ENCODE results near the gene CERS6. TPM values are rescaled to one million over a fixed set of nuclear protein-coding genes. Genes with fewer than 3 reads are reported as not detected.

Gene CERS6
- total and polyA plus RNA-seq, 2 experiments from 2014 or later: 7.4 to 35.0 TPM

- no peak for TF ChIP-seq ZNF462 (CRISPR knock-in tag; IDR thresholded peaks at IDR 0.05)
Measured at GRCh38 chr2:168658706-168659105, 202.6 kb downstream of the CERS6 start (continued).

- no peak overlapping the region for H3K4me3 ChIP-seq
- peaks cover 34% of the 10 kb centered on the region for H3K4me1 Mint-ChIP-seq
Measured at GRCh38 chr2:168660870-168661862, 205.1 kb downstream of the CERS6 start.

More at GRCh38 chr2:168660870-168661862, 205.1 kb downstream of the CERS6 start:
- Mint-ChIP-seq H3K9me3 (no peaks in the 10 kb centered on the region; the same call in 2 of the 3 replicates), H3K36me3 (ENCODE audit: low read depth) (0 out of 3 replicates have a peak, but pooled peaks cover 3% of the 10 kb centered on the region), H3K27me3 (ENCODE audit: insufficient read depth, low read depth, poor library complexity) (no peaks in the 10 kb centered on the region), H3K27ac (no peak overlapping the region), H3K4me3 (no peak overlapping the region; the same call in 2 of the 3 replicates)
- no peak overlapping the region for H3K27ac ChIP-seq (ENCODE audit: low read depth)
- H3K79me2 ChIP-seq (replicated peaks; ENCODE audit: insufficient read depth): no peaks in the 10 kb centered on the region
- no peaks in the 10 kb centered on the region for H3K36me3 ChIP-seq (ENCODE audit: insufficient read depth)
- peak overlapping the region; percentile 44; the same call in 1 of the 2 replicates for H3K4me2 ChIP-seq
- ATAC-seq (peak; percentile 85), DNase-seq (ENCODE audit: low spot score) (peak; percentile 75)
- H3K9me2 ChIP-seq (ENCODE audit: insufficient read depth): no peaks in the 10 kb centered on the region
- H3K27me3 ChIP-seq (ENCODE audit: insufficient read depth): no peaks in the 10 kb centered on the region
- H4K20me1 ChIP-seq (replicated peaks; ENCODE audit: insufficient read depth): peaks cover 7% of the 10 kb centered on the region; the same call in 1 of the 2 replicates
- no peaks in the 10 kb centered on the region for H3F3A ChIP-seq (replicated peaks; ENCODE audit: low read depth)
- peaks cover 32% of the 10 kb centered on the region for H3K4me1 ChIP-seq (ENCODE audit: insufficient read depth)
- H2AFZ ChIP-seq: no peak overlapping the region
- TF ChIP-seq CREB1 (CRISPR knock-in tag; IDR thresholded peaks at IDR 0.05; ENCODE audit: low read depth): no peak
- no peak for TF ChIP-seq ETS1 (IDR thresholded peaks at IDR 0.05)
- no peak for TF ChIP-seq EZH2phosphoT487 (IDR thresholded peaks at IDR 0.05; ENCODE audit: unreplicated experiment)
- TF ChIP-seq EZH2 (IDR thresholded peaks at IDR 0.05; ENCODE audit: low read depth, unreplicated experiment): no peak
- TF ChIP-seq NANOG (IDR thresholded peaks at IDR 0.05; ENCODE audit: borderline replicate concordance): no peak
